VCaP (cell line): ENCODE data around the gene DIAPH3.

ENCODE experiments used
- H3K27ac ChIP-seq: fragments of 450-650 bp; 2 replicates; pipeline ENCODE4 v1.5.1; 2017
- TF ChIP-seq, protein P1 (sequence below): fragments of 450-650 bp; conservative IDR thresholded peaks from 2 replicates; pipeline ENCODE4 v1.5.1; 2017; ENCODE audit warnings: mild to moderate bottlenecking, moderate library complexity

Gene DIAPH3

DNA sequence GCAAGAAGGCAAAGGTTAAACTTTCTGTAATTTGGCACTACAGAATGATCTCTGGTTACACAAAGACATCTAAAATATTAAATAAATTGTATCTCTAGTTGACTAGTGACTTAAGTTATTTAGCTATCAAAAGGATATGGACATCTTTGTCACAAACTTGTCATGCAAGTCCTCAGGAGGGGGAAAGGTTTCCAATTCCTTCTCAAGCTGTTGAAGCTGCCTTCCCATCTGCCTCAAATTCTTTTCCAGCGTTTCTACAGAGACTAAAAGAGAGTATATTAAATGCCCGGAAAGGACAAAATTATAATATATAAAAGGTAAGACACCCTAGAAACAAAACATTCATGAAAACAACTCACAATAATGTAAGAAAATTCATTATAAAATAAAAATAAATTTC lies 324.5 kb downstream of the DIAPH3 start:
- TF ChIP-seq, protein P1, sequence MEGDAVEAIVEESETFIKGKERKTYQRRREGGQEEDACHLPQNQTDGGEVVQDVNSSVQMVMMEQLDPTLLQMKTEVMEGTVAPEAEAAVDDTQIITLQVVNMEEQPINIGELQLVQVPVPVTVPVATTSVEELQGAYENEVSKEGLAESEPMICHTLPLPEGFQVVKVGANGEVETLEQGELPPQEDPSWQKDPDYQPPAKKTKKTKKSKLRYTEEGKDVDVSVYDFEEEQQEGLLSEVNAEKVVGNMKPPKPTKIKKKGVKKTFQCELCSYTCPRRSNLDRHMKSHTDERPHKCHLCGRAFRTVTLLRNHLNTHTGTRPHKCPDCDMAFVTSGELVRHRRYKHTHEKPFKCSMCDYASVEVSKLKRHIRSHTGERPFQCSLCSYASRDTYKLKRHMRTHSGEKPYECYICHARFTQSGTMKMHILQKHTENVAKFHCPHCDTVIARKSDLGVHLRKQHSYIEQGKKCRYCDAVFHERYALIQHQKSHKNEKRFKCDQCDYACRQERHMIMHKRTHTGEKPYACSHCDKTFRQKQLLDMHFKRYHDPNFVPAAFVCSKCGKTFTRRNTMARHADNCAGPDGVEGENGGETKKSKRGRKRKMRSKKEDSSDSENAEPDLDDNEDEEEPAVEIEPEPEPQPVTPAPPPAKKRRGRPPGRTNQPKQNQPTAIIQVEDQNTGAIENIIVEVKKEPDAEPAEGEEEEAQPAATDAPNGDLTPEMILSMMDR = no peak
- peak overlapping the region; percentile 71 for H3K27ac ChIP-seq

DNA sequence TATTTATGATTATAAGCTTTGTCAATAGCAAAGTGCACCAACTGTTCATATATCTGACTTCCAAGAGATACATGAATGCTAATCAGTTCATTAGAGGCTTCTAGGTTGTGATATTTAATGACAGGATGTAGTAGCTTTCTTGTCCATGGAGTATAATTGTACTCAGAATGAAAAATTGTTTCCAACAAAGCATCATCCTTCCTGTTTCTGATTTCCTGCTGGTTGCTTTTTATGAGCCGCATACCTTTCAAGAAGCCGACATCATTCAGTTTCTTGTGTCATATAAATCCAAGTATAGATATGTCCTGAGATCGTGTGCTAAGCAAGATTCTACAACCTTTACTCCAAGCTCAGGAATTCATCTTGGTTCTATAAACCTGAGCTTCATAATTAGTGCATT lies 326.6 kb downstream of the DIAPH3 start:
- TF ChIP-seq, protein P1 = no peak
- H3K27ac ChIP-seq = peak overlapping the region; percentile 71

DNA sequence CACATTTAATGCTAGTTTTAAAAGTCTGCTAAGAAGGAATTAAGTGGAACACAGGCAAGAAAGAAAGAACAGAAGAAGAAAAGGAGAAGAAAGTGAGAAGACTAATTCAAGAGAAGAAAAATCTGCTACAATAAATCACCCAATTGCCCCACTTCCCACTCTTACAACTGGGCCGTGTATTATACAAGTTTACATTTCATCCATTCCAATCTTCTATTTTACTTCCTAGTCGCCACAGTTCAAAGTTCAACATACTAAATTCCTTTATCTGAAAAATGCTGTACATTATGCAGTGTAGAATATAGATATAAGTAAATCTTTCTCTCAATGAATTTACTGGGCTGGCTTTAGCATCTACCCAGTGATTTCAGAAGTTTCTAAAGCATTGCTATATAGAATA lies 328.2 kb downstream of the DIAPH3 start:
- TF ChIP-seq, protein P1 = no peak
- H3K27ac ChIP-seq = no peak overlapping the region

DNA sequence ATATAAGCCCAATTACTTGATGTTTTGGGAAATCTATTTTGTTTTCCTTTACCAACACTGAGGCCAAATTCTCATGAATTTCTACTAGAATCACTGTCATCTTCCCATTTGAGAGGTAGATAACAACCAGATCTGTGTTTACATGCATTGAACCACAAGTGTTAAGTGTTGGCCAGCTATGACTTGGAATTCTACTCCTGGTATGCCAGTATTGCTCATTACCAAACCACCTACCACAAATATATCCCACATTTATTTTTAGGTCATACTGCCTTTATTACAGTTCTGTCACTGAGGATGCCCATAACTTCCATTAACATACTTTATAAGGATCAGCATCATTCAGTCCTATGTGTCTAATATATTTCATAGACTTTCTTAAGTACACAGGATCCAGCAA lies 328.9 kb downstream of the DIAPH3 start:
- TF ChIP-seq, protein P1 = no peak
- no peak overlapping the region for H3K27ac ChIP-seq

DNA sequence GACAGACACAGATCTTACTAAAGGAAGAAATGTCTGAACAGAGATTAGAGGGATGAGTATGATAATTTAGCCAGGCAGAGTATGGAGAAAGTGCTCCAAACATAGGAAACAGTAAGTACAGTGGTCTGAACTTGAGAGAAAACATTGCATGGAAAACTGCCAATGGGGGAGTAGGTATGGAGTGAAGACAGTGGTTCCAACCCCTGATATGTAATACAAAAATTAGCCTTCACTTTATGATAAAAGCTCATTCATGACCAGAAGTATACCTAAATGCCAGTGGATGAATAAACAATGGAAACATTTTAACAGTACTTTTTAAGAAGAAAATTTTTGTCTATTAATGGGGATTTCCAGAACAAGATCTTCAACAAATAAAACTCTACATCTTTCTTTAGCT lies 334.0 kb downstream of the DIAPH3 start:
- no peak overlapping the region for H3K27ac ChIP-seq
- TF ChIP-seq, protein P1 = no peak

DNA sequence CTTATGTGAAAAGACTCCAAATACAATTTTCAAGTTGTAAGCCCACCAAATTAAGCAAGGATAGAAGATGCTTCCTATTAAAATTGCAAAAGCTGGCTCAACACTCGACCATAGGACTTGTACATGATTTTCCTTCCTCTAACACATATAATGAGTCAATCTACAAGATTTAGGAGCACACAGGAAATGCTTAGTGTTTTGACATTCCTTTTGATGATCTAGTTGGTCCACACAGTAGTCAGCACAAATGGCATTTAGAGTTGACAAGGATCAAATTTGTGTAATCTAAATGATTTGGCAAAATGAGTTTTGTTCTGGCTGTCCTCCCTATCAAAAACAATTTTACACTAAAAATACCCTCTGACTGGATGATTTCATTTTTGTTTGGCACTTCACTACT lies 340.2 kb downstream of the DIAPH3 start:
- H3K27ac ChIP-seq = no peak overlapping the region
- TF ChIP-seq, protein P1 = no peak

DNA sequence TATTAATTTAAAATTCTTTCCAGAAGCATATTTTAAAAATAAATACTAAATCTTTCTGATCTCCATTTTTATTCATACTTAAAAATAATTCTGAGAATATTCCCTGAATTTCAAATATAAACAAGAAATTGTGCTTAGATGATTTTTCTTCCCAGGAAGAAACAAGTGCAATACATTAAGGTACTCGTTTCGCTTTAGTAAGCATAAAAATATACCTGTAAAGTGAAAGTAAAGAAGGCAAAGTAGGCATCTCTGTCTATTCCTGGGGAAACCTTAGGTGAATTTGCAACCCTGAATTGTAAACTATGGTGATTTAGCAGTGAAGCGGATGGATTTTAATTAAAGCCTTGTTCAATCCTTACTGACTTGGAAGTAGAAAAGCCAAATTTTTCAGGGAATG lies 354.2 kb downstream of the DIAPH3 start:
- TF ChIP-seq, protein P1 = no peak
- no peak overlapping the region for H3K27ac ChIP-seq

DNA sequence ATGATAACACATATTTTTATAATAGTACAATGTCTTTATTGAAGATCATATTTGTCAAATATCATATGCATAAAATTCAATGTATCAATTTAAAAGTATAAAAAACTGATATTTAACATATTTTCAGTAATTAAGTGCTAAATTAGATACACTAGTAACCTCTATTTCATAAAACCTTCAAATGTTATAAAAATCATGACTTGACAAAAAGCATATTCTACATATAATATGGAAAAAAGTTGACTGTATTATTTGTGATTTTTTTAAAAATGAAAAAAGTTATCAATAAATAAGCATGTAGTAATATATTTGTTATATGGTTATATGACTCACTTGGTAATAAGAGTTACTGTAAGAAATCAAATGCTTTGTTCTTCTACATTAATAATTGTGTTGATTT lies 356.9 kb downstream of the DIAPH3 start:
- TF ChIP-seq, protein P1 = no peak
- H3K27ac ChIP-seq = no peak overlapping the region
